Stimulated activated naive B cell treated with anti-CD40 and anti-IgM and Interleukin-4, amounts not matched to agents 10 μg/mL and 1 μg/mL and 100 μg/mL, for 72 hours (primary cell): ENCODE results near the gene OR51G1.
A peak's percentile ranks its signal among the peaks of the same experiment; 100 is the strongest.
"Not testable (repeated sequence)": the region's sequence is repeated elsewhere in the genome, so short reads cannot be mapped to it uniquely, and the experiment has no call there.

ENCODE experiments used
- ATAC-seq, 2 donors: fragments of 150-1000 bp; cut with Tn5 transposase; replicated peaks; 2 replicates each; pipeline ENCODE4 v1.10.0; 2021; ENCODE audit warnings: moderate library complexity in 1 of 2
- DNase-seq: peaks from one replicate; pipeline ENCODE4 v3.0.0; 2021
- H3K27ac Mint-ChIP-seq: one replicate; pipeline ENCODE4 v1.8.0; 2022; ENCODE audit warnings: mild to moderate bottlenecking, mixed read lengths
- H3K27me3 Mint-ChIP-seq, 2 donors: one replicate each; pipeline ENCODE4 v1.8.0; 2022; ENCODE audit warnings: mixed read lengths in 2 of 2
- H3K36me3 Mint-ChIP-seq, 2 donors: one replicate each; pipeline ENCODE4 v1.8.0; 2022; ENCODE audit warnings: mixed read lengths in 2 of 2, mild to moderate bottlenecking in 1 of 2
- H3K4me1 Mint-ChIP-seq, 2 donors: one replicate each; pipeline ENCODE4 v1.8.0; 2022; ENCODE audit warnings: mixed read lengths in 2 of 2, mild to moderate bottlenecking in 1 of 2
- H3K4me3 Mint-ChIP-seq, 2 donors: one replicate each; pipeline ENCODE4 v1.8.0; 2022; ENCODE audit warnings: mild to moderate bottlenecking in 2 of 2, mixed read lengths in 2 of 2, moderate library complexity in 1 of 2
- H3K9me3 Mint-ChIP-seq, 2 donors: one replicate each; pipeline ENCODE4 v1.8.0; 2022; ENCODE audit warnings: mixed read lengths in 2 of 2, mild to moderate bottlenecking in 1 of 2

Gene OR51G1

GRCh38 chr11:4924239-4924638, at the start of gene OR51G1:
Gene OR51G1 (minus strand): TSS chr11:4924339. CDS start chr11:4924339, 0 bp downstream.
- no peak within 1 kb of the TSS for H3K4me3 Mint-ChIP-seq
- no peaks in the 10 kb centered on the region for H3K4me1 Mint-ChIP-seq
- DNase-seq, result no peak
- H3K27me3 Mint-ChIP-seq, result peaks cover 8 to 19% of the 10 kb centered on the region in 2 donors
- no peaks in the 10 kb centered on the region for H3K36me3 Mint-ChIP-seq
- no peak within 1 kb of the TSS for H3K27ac Mint-ChIP-seq
- ATAC-seq, result no peak
- no peaks in the 10 kb centered on the region for H3K9me3 Mint-ChIP-seq

- Mint-ChIP-seq H3K27ac (no peak overlapping the region), H3K4me3 (no peak overlapping the region), H3K36me3 (no peaks in the 10 kb centered on the region), H3K9me3 (peaks cover 4 to 6% of the 10 kb centered on the region in 2 donors), H3K4me1 (no peaks in the 10 kb centered on the region), H3K27me3 (peaks cover 0 to 6% of the 10 kb centered on the region in 2 donors)
- DNase-seq (no peak), ATAC-seq (no peak)
Measured at GRCh38 chr11:4962816-4963215, 38.7 kb upstream of the OR51G1 start.

GRCh38 chr11:4960877-4961276, 36.7 kb upstream of the OR51G1 start:
- H3K4me1 Mint-ChIP-seq, result no peaks in the 10 kb centered on the region
- no peak for DNase-seq
- no peak overlapping the region for H3K27ac Mint-ChIP-seq
- no peak overlapping the region for H3K4me3 Mint-ChIP-seq
- peaks cover 0 to 2% of the 10 kb centered on the region in 2 donors for H3K27me3 Mint-ChIP-seq
- peaks cover 4 to 6% of the 10 kb centered on the region in 2 donors for H3K9me3 Mint-ChIP-seq
- no peaks in the 10 kb centered on the region for H3K36me3 Mint-ChIP-seq
- ATAC-seq, result no peak

- no peaks in the 10 kb centered on the region for H3K4me1 Mint-ChIP-seq
- ATAC-seq (no peak), DNase-seq (no peak)
- no peaks in the 10 kb centered on the region for H3K9me3 Mint-ChIP-seq
- H3K4me3 Mint-ChIP-seq, result no peak overlapping the region
- H3K27ac Mint-ChIP-seq, result no peak overlapping the region
- no peaks in the 10 kb centered on the region for H3K27me3 Mint-ChIP-seq
- H3K36me3 Mint-ChIP-seq, result no peaks in the 10 kb centered on the region
Measured at GRCh38 chr11:4957396-4957795, 33.3 kb upstream of the OR51G1 start.

GRCh38 chr11:4955613-4956012, 31.5 kb upstream of the OR51G1 start, which contains the start of gene OR51A2:
Gene OR51A2 (minus strand): TSS chr11:4955713. CDS start chr11:4955713, 0 bp downstream.
- DNase-seq, H3K4me3 Mint-ChIP-seq, H3K27ac Mint-ChIP-seq, ATAC-seq, H3K36me3 Mint-ChIP-seq, H3K27me3 Mint-ChIP-seq, H3K4me1 Mint-ChIP-seq, H3K9me3 Mint-ChIP-seq: not testable (repeated sequence)

GRCh38 chr11:4947505-4947904, 23.4 kb upstream of the OR51G1 start, which contains the start of gene OR51A4:
Gene OR51A4 (minus strand): TSS chr11:4947605. CDS start chr11:4947100, 505 bp downstream.
- H3K27ac Mint-ChIP-seq, result no peak within 1 kb of the TSS

GRCh38 chr11:4936745-4937144, 12.6 kb upstream of the OR51G1 start:
- H3K27me3 Mint-ChIP-seq, result peaks cover 7 to 10% of the 10 kb centered on the region in 2 donors
- no peaks in the 10 kb centered on the region for H3K9me3 Mint-ChIP-seq
- H3K27ac Mint-ChIP-seq, result no peak overlapping the region
- H3K4me1 Mint-ChIP-seq, result no peaks in the 10 kb centered on the region
- DNase-seq (no peak), ATAC-seq (no peak)
- H3K36me3 Mint-ChIP-seq, result no peaks in the 10 kb centered on the region
- H3K4me3 Mint-ChIP-seq, result no peak overlapping the region

More at GRCh38 chr11:4947505-4947904, 23.4 kb upstream of the OR51G1 start, which contains the start of gene OR51A4:
- no peaks in the 10 kb centered on the region for H3K27me3 Mint-ChIP-seq
- no peaks in the 10 kb centered on the region for H3K36me3 Mint-ChIP-seq
- H3K9me3 Mint-ChIP-seq, result no peaks in the 10 kb centered on the region
- no peaks in the 10 kb centered on the region for H3K4me1 Mint-ChIP-seq
- no peak for DNase-seq
- ATAC-seq, result no peak
- no peak within 1 kb of the TSS for H3K4me3 Mint-ChIP-seq

GRCh38 chr11:4932751-4933150, 8.6 kb upstream of the OR51G1 start:
- H3K36me3 Mint-ChIP-seq, result no peaks in the 10 kb centered on the region
- ATAC-seq (no peak), DNase-seq (no peak)
- H3K9me3 Mint-ChIP-seq, result no peaks in the 10 kb centered on the region
- no peak overlapping the region for H3K4me3 Mint-ChIP-seq
- H3K27ac Mint-ChIP-seq, result no peak overlapping the region
- peaks cover 5 to 6% of the 10 kb centered on the region in 2 donors for H3K27me3 Mint-ChIP-seq
- no peaks in the 10 kb centered on the region for H3K4me1 Mint-ChIP-seq

GRCh38 chr11:4926608-4927007, 2.5 kb upstream of the OR51G1 start:
- no peak for DNase-seq

GRCh38 chr11:4922304-4922703, 1.8 kb downstream of the OR51G1 start:
- H3K4me3 Mint-ChIP-seq, result no peak overlapping the region
- no peak overlapping the region for H3K27ac Mint-ChIP-seq
- no peak for ATAC-seq

More at GRCh38 chr11:4926608-4927007, 2.5 kb upstream of the OR51G1 start:
- Mint-ChIP-seq H3K4me1 (no peaks in the 10 kb centered on the region), H3K9me3 (no peaks in the 10 kb centered on the region), H3K27ac (no peak overlapping the region), H3K36me3 (no peaks in the 10 kb centered on the region), H3K27me3 (peaks cover 8 to 19% of the 10 kb centered on the region in 2 donors), H3K4me3 (no peak overlapping the region)
- ATAC-seq, result no peak

GRCh38 chr11:4921796-4922195, 2.3 kb downstream of the OR51G1 start:
- DNase-seq (no peak), ATAC-seq (no peak)
- Mint-ChIP-seq H3K4me1 (no peaks in the 10 kb centered on the region), H3K9me3 (no peaks in the 10 kb centered on the region), H3K36me3 (no peaks in the 10 kb centered on the region), H3K4me3 (no peak overlapping the region), H3K27ac (no peak overlapping the region), H3K27me3 (peaks cover 8 to 19% of the 10 kb centered on the region in 2 donors)

More at GRCh38 chr11:4922304-4922703, 1.8 kb downstream of the OR51G1 start:
- peaks cover 8 to 19% of the 10 kb centered on the region in 2 donors for H3K27me3 Mint-ChIP-seq
- no peak for DNase-seq
- H3K9me3 Mint-ChIP-seq, result no peaks in the 10 kb centered on the region
- no peaks in the 10 kb centered on the region for H3K4me1 Mint-ChIP-seq
- no peaks in the 10 kb centered on the region for H3K36me3 Mint-ChIP-seq

- DNase-seq (no peak), ATAC-seq (no peak)
- peaks cover 8 to 11% of the 10 kb centered on the region in 2 donors for H3K27me3 Mint-ChIP-seq
- no peak within 1 kb of the TSS for H3K4me3 Mint-ChIP-seq
- no peaks in the 10 kb centered on the region for H3K9me3 Mint-ChIP-seq
- no peaks in the 10 kb centered on the region for H3K4me1 Mint-ChIP-seq
- H3K27ac Mint-ChIP-seq, result no peak within 1 kb of the TSS
- H3K36me3 Mint-ChIP-seq, result no peaks in the 10 kb centered on the region
Measured at GRCh38 chr11:4919250-4919649, 4.9 kb downstream of the OR51G1 start, which contains the start of gene OR51G2. Gene OR51G2 (minus strand): TSS chr11:4919350. CDS start chr11:4915663, 3,687 bp downstream.

GRCh38 chr11:4916581-4916980, 7.6 kb downstream of the OR51G1 start:
- no peaks in the 10 kb centered on the region for H3K36me3 Mint-ChIP-seq
- no peak overlapping the region for H3K27ac Mint-ChIP-seq
- H3K9me3 Mint-ChIP-seq, result peaks cover 0 to 2% of the 10 kb centered on the region in 2 donors
- peaks cover 3 to 13% of the 10 kb centered on the region in 2 donors for H3K4me1 Mint-ChIP-seq
- DNase-seq, result no peak
- no peak overlapping the region for H3K4me3 Mint-ChIP-seq
- ATAC-seq, result no peak
- H3K27me3 Mint-ChIP-seq, result no peaks in the 10 kb centered on the region

- ATAC-seq (peak; percentile 54 to 81), DNase-seq (no peak)
- Mint-ChIP-seq H3K27me3 (no peaks in the 10 kb centered on the region), H3K4me1 (peaks cover 4 to 12% of the 10 kb centered on the region in 2 donors), H3K27ac (no peak within 1 kb of the TSS), H3K4me3 (no peak within 1 kb of the TSS), H3K9me3 (peaks cover 0 to 3% of the 10 kb centered on the region in 2 donors), H3K36me3 (no peaks in the 10 kb centered on the region)
Measured at GRCh38 chr11:4903484-4903883, 20.7 kb downstream of the OR51G1 start, which contains the start of gene OR51A7. Gene OR51A7 (plus strand): TSS chr11:4903783. CDS start chr11:4907370, 3,587 bp downstream.

- no peak for ATAC-seq
- H3K27ac Mint-ChIP-seq, result no peak overlapping the region
- peaks cover 0 to 6% of the 10 kb centered on the region in 2 donors for H3K27me3 Mint-ChIP-seq
- peaks cover 0 to 1% of the 10 kb centered on the region in 2 donors for H3K9me3 Mint-ChIP-seq
- no peaks in the 10 kb centered on the region for H3K4me1 Mint-ChIP-seq
- no peak overlapping the region for H3K4me3 Mint-ChIP-seq
- no peaks in the 10 kb centered on the region for H3K36me3 Mint-ChIP-seq
- DNase-seq, result no peak
Measured at GRCh38 chr11:4891996-4892640, 32.0 kb downstream of the OR51G1 start.
